ENCODE results near the gene RAX. TPM values are rescaled to one million over a fixed set of nuclear protein-coding genes. Genes with fewer than 3 reads are reported as not detected.

Gene RAX
- total and polyA plus RNA-seq, 2 donors (not counting 1 experiment from before 2014, with no cell fraction given) = not detected

DNA sequence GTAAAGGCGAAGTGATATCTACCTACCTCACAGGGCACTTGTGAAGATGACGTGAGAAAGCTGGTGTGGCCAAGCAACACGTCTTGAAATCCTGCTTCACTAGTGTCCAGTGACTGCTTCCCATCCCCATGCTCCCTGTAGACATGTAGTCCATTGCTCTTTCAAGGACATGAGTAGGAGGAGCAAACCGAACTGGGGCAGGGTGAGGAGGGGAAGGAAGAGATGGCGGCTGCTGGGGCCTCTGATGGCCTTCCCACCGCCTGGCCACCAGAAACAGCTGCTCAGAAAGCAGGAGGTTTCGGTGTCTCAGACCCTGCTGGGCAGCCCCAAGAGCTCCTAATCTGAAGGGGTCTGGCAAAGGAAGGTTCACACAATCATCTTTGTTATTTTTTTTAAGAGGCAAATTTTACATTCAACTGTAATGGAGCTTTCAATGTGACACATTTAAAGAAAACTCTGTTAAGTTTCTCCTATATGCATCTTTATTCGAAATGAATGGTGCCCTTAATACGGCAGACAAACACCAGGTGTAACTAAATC lies 30.5 kb upstream of the RAX start:
- Histone ChIP-seq H3K4me2 (ENCODE audit: extremely low read depth, insufficient read depth, low read length) (no peak overlapping the region), H3K27ac (ENCODE audit: insufficient read depth, low read length) (no peak overlapping the region), H2AFZ (ENCODE audit: low read length) (no peak overlapping the region), H3K27me3 (ENCODE audit: control insufficient read depth, insufficient read depth, low read length) (peaks cover 26% of the 10 kb centered on the region), H3K4me1 (ENCODE audit: control insufficient read depth, extremely low read depth, insufficient read depth, low read length) (peaks cover 2% of the 10 kb centered on the region), H3K9ac (ENCODE audit: insufficient read depth, low read length) (no peak overlapping the region), H4K20me1 (ENCODE audit: control insufficient read depth, extremely low read depth, insufficient read depth, low read length) (no peaks in the 10 kb centered on the region), H3K79me2 (ENCODE audit: control insufficient read depth, insufficient read depth, low read length) (no peaks in the 10 kb centered on the region), H3K4me3 (replicated peaks in 1 of 4; ENCODE audit: control extremely low read depth in 1 of 4, insufficient read depth in 1 of 4, low read depth in 3 of 4, low read length in 4 of 4) (no peak overlapping the region), H3K9me3 (ENCODE audit: control insufficient read depth, insufficient read depth, low read depth, low read length) (no peaks in the 10 kb centered on the region), H3K36me3 (ENCODE audit: control insufficient read depth, insufficient read depth, low read length) (no peaks in the 10 kb centered on the region)
- no peak for TF ChIP-seq EZH2 (IDR thresholded peaks at IDR 0.05; ENCODE audit: low read length, missing control alignments)
- TF ChIP-seq, protein P1, sequence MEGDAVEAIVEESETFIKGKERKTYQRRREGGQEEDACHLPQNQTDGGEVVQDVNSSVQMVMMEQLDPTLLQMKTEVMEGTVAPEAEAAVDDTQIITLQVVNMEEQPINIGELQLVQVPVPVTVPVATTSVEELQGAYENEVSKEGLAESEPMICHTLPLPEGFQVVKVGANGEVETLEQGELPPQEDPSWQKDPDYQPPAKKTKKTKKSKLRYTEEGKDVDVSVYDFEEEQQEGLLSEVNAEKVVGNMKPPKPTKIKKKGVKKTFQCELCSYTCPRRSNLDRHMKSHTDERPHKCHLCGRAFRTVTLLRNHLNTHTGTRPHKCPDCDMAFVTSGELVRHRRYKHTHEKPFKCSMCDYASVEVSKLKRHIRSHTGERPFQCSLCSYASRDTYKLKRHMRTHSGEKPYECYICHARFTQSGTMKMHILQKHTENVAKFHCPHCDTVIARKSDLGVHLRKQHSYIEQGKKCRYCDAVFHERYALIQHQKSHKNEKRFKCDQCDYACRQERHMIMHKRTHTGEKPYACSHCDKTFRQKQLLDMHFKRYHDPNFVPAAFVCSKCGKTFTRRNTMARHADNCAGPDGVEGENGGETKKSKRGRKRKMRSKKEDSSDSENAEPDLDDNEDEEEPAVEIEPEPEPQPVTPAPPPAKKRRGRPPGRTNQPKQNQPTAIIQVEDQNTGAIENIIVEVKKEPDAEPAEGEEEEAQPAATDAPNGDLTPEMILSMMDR (conservative IDR thresholded peaks at IDR 0.05 in 1 of 2, IDR thresholded peaks at IDR 0.05 in 1 of 2; ENCODE audit: low read depth in 1 of 2, low read length in 2 of 2) = no peak
- no peak for DNase-seq (ENCODE audit: low read depth in 2 of 2)

DNA sequence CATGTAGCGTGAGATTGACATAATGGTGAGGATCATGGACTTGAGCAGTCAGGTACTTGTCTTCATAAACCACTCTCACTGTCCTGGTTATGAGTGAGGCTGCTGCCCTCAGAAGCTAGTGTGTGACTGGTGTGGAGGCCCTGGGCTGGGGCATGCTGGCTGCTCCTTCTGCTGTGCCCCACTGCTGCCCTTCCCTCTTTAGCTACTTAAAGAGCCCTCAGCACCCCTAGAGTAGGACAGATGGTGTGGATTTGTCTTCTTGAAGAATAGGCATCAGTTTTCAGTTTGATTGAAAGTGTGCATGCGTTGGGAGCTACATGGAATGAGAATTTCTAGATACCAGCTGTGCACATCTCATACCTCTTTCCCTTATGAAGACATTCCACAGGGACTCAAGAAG lies 29.8 kb upstream of the RAX start:
- peaks cover 26% of the 10 kb centered on the region for H3K27me3 ChIP-seq (ENCODE audit: control insufficient read depth, insufficient read depth, low read length)

DNA sequence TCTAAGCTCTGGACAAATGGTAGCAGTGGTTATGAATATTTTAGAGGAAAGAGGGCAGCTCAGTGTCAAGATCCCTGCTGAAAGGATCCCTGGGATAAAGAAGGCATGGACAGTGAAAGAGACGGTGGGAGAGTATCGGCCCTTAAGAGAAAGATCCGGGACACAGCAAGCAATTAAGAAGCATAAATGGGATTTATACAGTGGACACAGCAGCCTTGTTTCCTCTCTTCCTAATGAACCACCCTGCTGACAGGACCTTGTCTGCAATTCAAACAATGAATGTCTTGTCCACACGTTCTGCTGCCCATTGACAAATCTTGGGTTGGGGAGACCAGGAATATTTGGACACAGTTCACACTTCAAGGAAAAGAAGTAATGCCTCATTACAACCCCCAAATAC lies 28.7 kb upstream of the RAX start:
- Histone ChIP-seq H2AFZ (ENCODE audit: low read length) (no peak overlapping the region), H3K27me3 (ENCODE audit: control insufficient read depth, insufficient read depth, low read length) (peaks cover 20% of the 10 kb centered on the region)

More for the DNA sequence above, 29.8 kb upstream of the RAX start:
- no peaks in the 10 kb centered on the region for H3K36me3 ChIP-seq (ENCODE audit: control insufficient read depth, insufficient read depth, low read length)
- H3K4me1 ChIP-seq (ENCODE audit: control insufficient read depth, extremely low read depth, insufficient read depth, low read length) = peaks cover 1% of the 10 kb centered on the region
- H3K27ac ChIP-seq (ENCODE audit: insufficient read depth, low read length) = no peak overlapping the region
- no peaks in the 10 kb centered on the region for H4K20me1 ChIP-seq (ENCODE audit: control insufficient read depth, extremely low read depth, insufficient read depth, low read length)
- no peak for TF ChIP-seq EZH2 (IDR thresholded peaks at IDR 0.05; ENCODE audit: low read length, missing control alignments)
- TF ChIP-seq, protein P1 (conservative IDR thresholded peaks at IDR 0.05 in 1 of 2, IDR thresholded peaks at IDR 0.05 in 1 of 2; ENCODE audit: low read depth in 1 of 2, low read length in 2 of 2) = no peak
- H3K4me2 ChIP-seq (ENCODE audit: extremely low read depth, insufficient read depth, low read length) = no peak overlapping the region
- no peak overlapping the region for H3K9ac ChIP-seq (ENCODE audit: insufficient read depth, low read length)
- no peaks in the 10 kb centered on the region for H3K79me2 ChIP-seq (ENCODE audit: control insufficient read depth, insufficient read depth, low read length)
- no peak overlapping the region for H2AFZ ChIP-seq (ENCODE audit: low read length)
- no peaks in the 10 kb centered on the region for H3K9me3 ChIP-seq (ENCODE audit: control insufficient read depth, insufficient read depth, low read depth, low read length)
- no peak for DNase-seq (ENCODE audit: low read depth in 2 of 2)
- no peak overlapping the region for H3K4me3 ChIP-seq (replicated peaks in 1 of 4; ENCODE audit: control extremely low read depth in 1 of 4, insufficient read depth in 1 of 4, low read depth in 3 of 4, low read length in 4 of 4)

More for the DNA sequence above, 28.7 kb upstream of the RAX start:
- H3K9me3 ChIP-seq (ENCODE audit: control insufficient read depth, insufficient read depth, low read depth, low read length) = no peaks in the 10 kb centered on the region
- H3K4me1 ChIP-seq (ENCODE audit: control insufficient read depth, extremely low read depth, insufficient read depth, low read length) = no peaks in the 10 kb centered on the region
- TF ChIP-seq EZH2 (IDR thresholded peaks at IDR 0.05; ENCODE audit: low read length, missing control alignments) = no peak
- TF ChIP-seq, protein P1 (conservative IDR thresholded peaks at IDR 0.05 in 1 of 2, IDR thresholded peaks at IDR 0.05 in 1 of 2; ENCODE audit: low read depth in 1 of 2, low read length in 2 of 2) = no peak
- no peak overlapping the region for H3K4me2 ChIP-seq (ENCODE audit: extremely low read depth, insufficient read depth, low read length)
- no peak overlapping the region for H3K27ac ChIP-seq (ENCODE audit: insufficient read depth, low read length)
- H3K36me3 ChIP-seq (ENCODE audit: control insufficient read depth, insufficient read depth, low read length) = no peaks in the 10 kb centered on the region
- H4K20me1 ChIP-seq (ENCODE audit: control insufficient read depth, extremely low read depth, insufficient read depth, low read length) = no peaks in the 10 kb centered on the region
- no peak overlapping the region for H3K9ac ChIP-seq (ENCODE audit: insufficient read depth, low read length)
- H3K4me3 ChIP-seq (replicated peaks in 1 of 4; ENCODE audit: control extremely low read depth in 1 of 4, insufficient read depth in 1 of 4, low read depth in 3 of 4, low read length in 4 of 4) = no peak overlapping the region
- H3K79me2 ChIP-seq (ENCODE audit: control insufficient read depth, insufficient read depth, low read length) = no peaks in the 10 kb centered on the region
- DNase-seq (ENCODE audit: low read depth in 2 of 2) = no peak

Data from fibroblast of lung (primary cell).